ENCODE results near the gene TRPC6.

TRPC6 gene

GRCh38 chr11:101583251-101584128 is at the start of gene TRPC6:
Gene TRPC6 (minus strand): TSS chr11:101584007. CDS start chr11:101583503, 504 bp downstream.
- TF ChIP-seq, protein P1, sequence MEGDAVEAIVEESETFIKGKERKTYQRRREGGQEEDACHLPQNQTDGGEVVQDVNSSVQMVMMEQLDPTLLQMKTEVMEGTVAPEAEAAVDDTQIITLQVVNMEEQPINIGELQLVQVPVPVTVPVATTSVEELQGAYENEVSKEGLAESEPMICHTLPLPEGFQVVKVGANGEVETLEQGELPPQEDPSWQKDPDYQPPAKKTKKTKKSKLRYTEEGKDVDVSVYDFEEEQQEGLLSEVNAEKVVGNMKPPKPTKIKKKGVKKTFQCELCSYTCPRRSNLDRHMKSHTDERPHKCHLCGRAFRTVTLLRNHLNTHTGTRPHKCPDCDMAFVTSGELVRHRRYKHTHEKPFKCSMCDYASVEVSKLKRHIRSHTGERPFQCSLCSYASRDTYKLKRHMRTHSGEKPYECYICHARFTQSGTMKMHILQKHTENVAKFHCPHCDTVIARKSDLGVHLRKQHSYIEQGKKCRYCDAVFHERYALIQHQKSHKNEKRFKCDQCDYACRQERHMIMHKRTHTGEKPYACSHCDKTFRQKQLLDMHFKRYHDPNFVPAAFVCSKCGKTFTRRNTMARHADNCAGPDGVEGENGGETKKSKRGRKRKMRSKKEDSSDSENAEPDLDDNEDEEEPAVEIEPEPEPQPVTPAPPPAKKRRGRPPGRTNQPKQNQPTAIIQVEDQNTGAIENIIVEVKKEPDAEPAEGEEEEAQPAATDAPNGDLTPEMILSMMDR (conservative IDR thresholded peaks at IDR 0.05; ENCODE audit: low read depth, low read length): no peak
- DNase-seq (ENCODE audit: low read depth): peak; percentile 6
- H3K4me3 ChIP-seq (ENCODE audit: low read depth, low read length): peak within 1 kb of the TSS; percentile 23

DNA sequence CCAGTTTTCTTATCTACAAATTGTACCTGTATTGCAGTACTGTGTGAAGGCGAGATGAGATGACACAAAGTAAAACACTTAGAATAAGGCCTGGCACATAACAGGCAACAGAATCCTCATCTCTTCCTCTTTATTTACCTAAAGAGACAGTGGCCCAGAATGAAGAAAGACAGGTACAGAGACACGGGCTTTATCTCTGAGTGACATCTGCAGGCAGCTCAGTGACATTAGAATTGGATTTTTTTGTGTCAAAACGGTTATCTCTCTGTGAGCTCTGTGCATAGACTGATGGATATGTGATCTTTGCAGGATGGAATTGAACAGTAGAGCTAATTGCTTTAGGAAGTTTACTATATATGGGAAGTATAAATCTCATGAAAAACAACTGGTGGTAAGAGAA is 36.2 kb upstream of the TRPC6 start:
- TF ChIP-seq, protein P1 (conservative IDR thresholded peaks at IDR 0.05; ENCODE audit: low read depth, low read length): no peak
- H3K4me3 ChIP-seq (ENCODE audit: low read depth, low read length): no peak overlapping the region
- no peak for DNase-seq (ENCODE audit: low read depth)

DNA sequence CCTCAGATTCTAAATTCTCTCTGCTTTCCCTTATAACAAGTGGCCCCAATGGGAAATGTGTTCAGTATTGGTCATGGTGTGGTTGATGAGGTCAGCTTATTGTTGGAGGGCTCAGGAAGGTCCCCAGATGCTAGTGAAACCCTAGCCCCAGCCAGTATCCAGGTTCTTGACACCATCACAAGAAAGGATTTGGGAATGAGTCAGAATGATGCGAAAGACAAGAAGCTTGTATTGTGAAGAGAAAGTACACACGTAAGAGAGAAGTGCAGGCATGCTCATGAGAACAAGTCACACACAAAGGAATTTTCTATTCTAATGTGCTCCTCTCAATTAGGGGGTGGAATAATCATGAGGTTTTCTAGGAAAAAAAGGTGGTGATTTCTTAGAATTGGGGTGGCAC is 34.9 kb upstream of the TRPC6 start:
- TF ChIP-seq, protein P1 (conservative IDR thresholded peaks at IDR 0.05; ENCODE audit: low read depth, low read length): no peak
- H3K4me3 ChIP-seq (ENCODE audit: low read depth, low read length): no peak overlapping the region

GRCh38 chr11:101617735-101618332 is 34.0 kb upstream of the TRPC6 start:
- H3K4me3 ChIP-seq (ENCODE audit: low read depth, low read length): no peak overlapping the region
- TF ChIP-seq, protein P1 (conservative IDR thresholded peaks at IDR 0.05; ENCODE audit: low read depth, low read length): no peak
- no peak for DNase-seq (ENCODE audit: low read depth)

More for the DNA sequence above, 34.9 kb upstream of the TRPC6 start:
- DNase-seq (ENCODE audit: low read depth): no peak

GRCh38 chr11:101612481-101612880 is 28.7 kb upstream of the TRPC6 start:
- DNase-seq (ENCODE audit: low read depth): no peak
- H3K4me3 ChIP-seq (ENCODE audit: low read depth, low read length): no peak overlapping the region
- TF ChIP-seq, protein P1 (conservative IDR thresholded peaks at IDR 0.05; ENCODE audit: low read depth, low read length): no peak

GRCh38 chr11:101600924-101601323 is 17.1 kb upstream of the TRPC6 start:
- H3K4me3 ChIP-seq (ENCODE audit: low read depth, low read length): no peak overlapping the region
- TF ChIP-seq, protein P1 (conservative IDR thresholded peaks at IDR 0.05; ENCODE audit: low read depth, low read length): no peak
- DNase-seq (ENCODE audit: low read depth): no peak
